Endothelial cell of umbilical vein (primary cell): ENCODE measurements around the gene CLDN7. TPM values are rescaled to one million over a fixed set of nuclear protein-coding genes. Genes with fewer than 3 reads are reported as not detected.

ENCODE experiments used
- BruUV-seq: library from RNA; stranded (reverse); fragments of 400-500 nt; replicated peaks from 2 replicates; lab custom pipeline; 2021; lab: Mats Ljungman, UMichigan
- CTCF ChIA-PET: fragments of 300-600, 350-600 bp; sonication (Branson Sonifier 250); formaldehyde crosslinking; loops from one replicate; lab custom pipeline; 2021; ENCODE audit warnings: antibody characterized with exemption, inconsistent platforms; lab: Charles Lee
- POLR2A ChIA-PET: fragments of 300-600, 350-600 bp; sonication (Branson Sonifier 250); formaldehyde crosslinking; loops from one replicate; lab custom pipeline; 2021; ENCODE audit warnings: antibody characterized with exemption, inconsistent platforms; lab: Charles Lee
- DNase-seq: peaks from one replicate; pipeline ENCODE4 v3.0.0-alpha.2; 2011; ENCODE audit warnings: low read depth, low spot score
- FAIRE-seq: peaks from 2 replicates; lab custom pipeline; 2011; peaks lifted over from hg19 to GRCh38; lab: Jason Lieb, UNC
- H2AFZ ChIP-seq: 2 replicates; pipeline ENCODE4 v1.6.0; 2012; ENCODE audit warnings: low read depth, low read length, control low read depth, inconsistent platforms
- H3K27ac ChIP-seq: 2 replicates; pipeline ENCODE4 v1.5.1; 2011; ENCODE audit warnings: low read depth, mild to moderate bottlenecking, control low read depth, low read length, moderate library complexity; ENCODE audit not compliant: insufficient read depth
- H3K27me3 ChIP-seq, 2 experiments: 2 replicates each; pipeline versions ENCODE4 v1.6.0 to v1.6.1; 2011; ENCODE audit warnings: low read length in 2 of 2, mixed read lengths in 1 of 2; ENCODE audit not compliant: control insufficient read depth in 2 of 2, insufficient read depth in 2 of 2
- H3K36me3 ChIP-seq, 2 experiments: 2 replicates in 1 of 2; 3 replicates in 1 of 2; pipeline ENCODE4 v1.5.1; 2011; ENCODE audit warnings: low read length in 2 of 2, mild to moderate bottlenecking in 1 of 2, moderate library complexity in 1 of 2; ENCODE audit not compliant: control insufficient read depth in 2 of 2, insufficient read depth in 2 of 2; ENCODE audit errors: extremely low read depth in 1 of 2
- H3K4me1 ChIP-seq: 3 replicates; pipeline ENCODE4 v1.5.1; 2011; ENCODE audit warnings: mild to moderate bottlenecking, low read length; ENCODE audit not compliant: control insufficient read depth, insufficient read depth; ENCODE audit errors: extremely low read depth
- H3K4me2 ChIP-seq: 2 replicates; pipeline ENCODE4 v1.6.1; 2011; ENCODE audit warnings: low read length, control low read depth, mixed read lengths; ENCODE audit not compliant: insufficient read depth
- H3K4me3 ChIP-seq, 3 experiments: fragments of 200-600 bp in 1 of 3; sonication (generic), shearing (Covaris generic) in 1 of 3; replicated peaks in 1 of 3; 2 replicates each; pipeline ENCODE4 v1.5.1; 2011 to 2016; ENCODE audit warnings: control low read depth in 3 of 3, low read length in 3 of 3, mild to moderate bottlenecking in 2 of 3, inconsistent platforms in 1 of 3, low read depth in 1 of 3, moderate library complexity in 1 of 3; ENCODE audit not compliant: insufficient read depth in 1 of 3
- H3K79me2 ChIP-seq: 2 replicates; pipeline ENCODE4 v1.6.0; 2012; ENCODE audit warnings: low read length, inconsistent platforms; ENCODE audit not compliant: control insufficient read depth, insufficient read depth
- H3K9ac ChIP-seq: replicated peaks from 2 replicates; pipeline ENCODE3; 2011; ENCODE audit warnings: low read length, control low read depth; ENCODE audit not compliant: insufficient read depth; ENCODE audit errors: extremely low read depth
- H3K9me1 ChIP-seq: replicated peaks from 3 replicates; pipeline ENCODE4 v1.6.0; 2011; ENCODE audit warnings: mild to moderate bottlenecking, low read length; ENCODE audit not compliant: control insufficient read depth, insufficient read depth; ENCODE audit errors: extremely low read depth
- H3K9me3 ChIP-seq: replicated peaks from 2 replicates; pipeline ENCODE4 v1.5.1; 2012; ENCODE audit warnings: low read length, inconsistent platforms; ENCODE audit not compliant: control insufficient read depth, insufficient read depth
- H4K20me1 ChIP-seq: replicated peaks from 2 replicates; pipeline ENCODE3; 2011; ENCODE audit warnings: mild to moderate bottlenecking, low read length; ENCODE audit not compliant: control insufficient read depth, insufficient read depth; ENCODE audit errors: extremely low read depth
- CTCF ChIP-seq, 2 donors: IDR thresholded peaks; 1 replicate in 1 of 2; 2 replicates in 1 of 2; pipeline ENCODE4 v1.5.1; 2011; ENCODE audit warnings: low read length in 2 of 2, mild to moderate bottlenecking in 2 of 2, moderate library complexity in 2 of 2, control low read depth in 1 of 2, inconsistent platforms in 1 of 2, low read depth in 1 of 2; ENCODE audit not compliant: insufficient read depth in 1 of 2; ENCODE audit errors: extremely low read depth in 1 of 2
- EZH2 ChIP-seq: IDR thresholded peaks from 2 replicates; pipeline ENCODE4 v1.6.1; 2012; ENCODE audit warnings: borderline replicate concordance, low read depth, mild to moderate bottlenecking, moderate library complexity, low read length, inconsistent platforms; ENCODE audit not compliant: severe bottlenecking
- FOS ChIP-seq: IDR thresholded peaks from 2 replicates; pipeline ENCODE4 v1.6.1; 2011; ENCODE audit warnings: mild to moderate bottlenecking, low read length, moderate library complexity, borderline replicate concordance; ENCODE audit not compliant: insufficient read depth
- GATA2 ChIP-seq: IDR thresholded peaks from 2 replicates; pipeline ENCODE4 v1.7.0; 2011; ENCODE audit warnings: low read depth, mild to moderate bottlenecking, moderate library complexity, mixed read lengths, low read length; ENCODE audit not compliant: insufficient read length, insufficient read depth
- JUN ChIP-seq: IDR thresholded peaks from 2 replicates; pipeline ENCODE4 v1.6.1; 2011; ENCODE audit warnings: borderline replicate concordance, low read depth; ENCODE audit not compliant: insufficient read length, insufficient read depth
- MAX ChIP-seq: IDR thresholded peaks from 2 replicates; pipeline ENCODE4 v1.6.1; 2011; ENCODE audit not compliant: insufficient read depth, insufficient read length
- MYC ChIP-seq: IDR thresholded peaks from one replicate; pipeline ENCODE4 v1.6.1; 2011; ENCODE audit warnings: mild to moderate bottlenecking, low read depth, low read length
- POLR2A ChIP-seq: IDR thresholded peaks from 2 replicates; pipeline ENCODE4 v1.6.1; 2012; ENCODE audit warnings: low read depth, mild to moderate bottlenecking, control low read depth, low read length
- POLR2AphosphoS5 ChIP-seq: IDR thresholded peaks from 2 replicates; pipeline ENCODE4 v1.6.1; 2012; ENCODE audit warnings: low read depth, mild to moderate bottlenecking, control low read depth, low read length, moderate library complexity; ENCODE audit not compliant: insufficient read depth
- dilution Hi-C: fragments of 300-500 bp; cut with MboI; formaldehyde crosslinking; loops from one replicate; pipeline ENCODE4 v1.15.0; 2019; ENCODE audit warnings: low sequenced_read_pairs; ENCODE audit not compliant: extremely low pct_ligation_motif_present
- intact Hi-C: fragments of 100-400 bp; cut with micrococcal nuclease; formaldehyde crosslinking; loops from one replicate; pipeline ENCODE4 v1.10.0; 2022
- polyA plus RNA-seq, 4 experiments: library from polyadenylated mRNA; depleted of rRNA in 3 of 4; stranded (reverse) in 3 of 4; unstranded in 1 of 4; fragments of >200 nt; gene quantifications; 2 replicates each; pipeline versions ENCODE4 v1.2.1 to v1.2.3, GENCODE V29; 2011 to 2012; ENCODE audit warnings: missing spikeins in 1 of 4
- total RNA-seq: library from RNA; stranded (reverse); gene quantifications from 2 replicates; pipeline ENCODE4 v1.2.3, GENCODE V29; 2021

The CLDN7 gene
- total and polyA plus RNA-seq, 2 donors (not counting 3 experiments of a cell fraction or from before 2014, with no cell fraction given) = 25.4 to 25.7 TPM

GRCh38 chr17:7248796-7249195, 13.5 kb downstream of the CLDN7 start:
- BruUV-seq = no TSS peak
- Histone ChIP-seq H3K27ac (no peak overlapping the region), H4K20me1 (no peaks in the 10 kb centered on the region), H3K79me2 (peaks cover 62% of the 10 kb centered on the region), H3K9me1 (no peaks in the 10 kb centered on the region), H3K4me2 (no peak overlapping the region), H3K9ac (no peak overlapping the region), H3K9me3 (no peaks in the 10 kb centered on the region), H3K4me3 (no peak overlapping the region), H3K4me1 (peaks cover 23% of the 10 kb centered on the region), H3K36me3 (peaks cover 4 to 16% of the 10 kb centered on the region in 2 experiments), H3K27me3 (no peaks in the 10 kb centered on the region), H2AFZ (no peak overlapping the region)
- ChIA-PET CTCF (no interaction called here), POLR2A (no interaction called here)
- no peak for TF ChIP-seq JUN
- no peak for TF ChIP-seq EZH2
- TF ChIP-seq MYC = no peak
- no peak for TF ChIP-seq POLR2A
- TF ChIP-seq GATA2 = no peak
- no peak for TF ChIP-seq POLR2AphosphoS5
- no peak for TF ChIP-seq FOS
- TF ChIP-seq MAX = no peak
- no peak for TF ChIP-seq CTCF (IDR thresholded peaks at IDR 0.05; ENCODE audit: extremely low read depth in 1 of 2, insufficient read depth in 1 of 2, low read depth in 1 of 2, low read length in 2 of 2)
- no peak for FAIRE-seq
- intact Hi-C loops (no loop called here), dilution Hi-C loops (no loop called here)
- DNase-seq = no peak
